Colonic mucosa (tissue), 4 donors: Measurements from ENCODE around the gene GPC2. TPM values are rescaled to one million over a fixed set of nuclear protein-coding genes. Genes with fewer than 3 reads are reported as not detected.

Experiments used
- DNase-seq: peaks from one replicate; pipeline ENCODE4 v3.0.0-alpha.2; 2020
- H3K27ac ChIP-seq: fragments of 200-600 bp; one replicate; pipeline ENCODE4 v1.8.0; 2021
- H3K27me3 ChIP-seq: fragments of 200-600 bp; one replicate; pipeline ENCODE4 v1.8.0; 2021
- H3K36me3 ChIP-seq: fragments of 200-600 bp; one replicate; pipeline ENCODE4 v1.8.0; 2021
- H3K4me1 ChIP-seq: fragments of 200-600 bp; one replicate; pipeline ENCODE4 v1.8.0; 2021; ENCODE audit warnings: mild to moderate bottlenecking
- H3K4me3 ChIP-seq: fragments of 200-600 bp; one replicate; pipeline ENCODE4 v1.8.0; 2021
- H3K9ac ChIP-seq, 2 donors: one replicate each; pipeline ENCODE4 v1.7.0; 2013; ENCODE audit warnings: control low read depth in 2 of 2, low read depth in 2 of 2, low read length in 2 of 2
- H3K9me3 ChIP-seq: fragments of 200-600 bp; one replicate; pipeline ENCODE4 v1.8.0; 2021
- CTCF ChIP-seq: fragments of 200-600 bp; IDR thresholded peaks from one replicate; pipeline ENCODE4 v1.8.0; 2022; ENCODE audit warnings: antibody characterized with exemption, mild to moderate bottlenecking
- intact Hi-C: fragments of 100-400 bp; cut with DNase I; formaldehyde crosslinking; loops from one replicate; pipeline ENCODE4 v1.14.1; 2022
- total RNA-seq, 2 donors: library from RNA; stranded (reverse); fragmentation: NEBNext Ultra II Directional in 1 of 2; extraction: Animal tissue kit (Norgen Biotek cat#: 25700) in 1 of 2; gene quantifications; one replicate each; pipeline ENCODE4 v1.2.1, GENCODE V29; 2021
- donor health status: healthy.
- donor health status: DM: no; HTN: no; CAD: no.
- donor health status: DM: no; HTN: no; CAD: no.

GPC2 gene
- total RNA-seq, 2 donors from 2014 or later = 4.0 to 7.6 TPM

- no peak overlapping the region for H3K27ac ChIP-seq
- H3K4me3 ChIP-seq = no peak overlapping the region
- H3K36me3 ChIP-seq = no peaks in the 10 kb centered on the region
- H3K9ac ChIP-seq = peak overlapping the region in 1 of 2 donors; percentile 78
- TF ChIP-seq CTCF = no peak
- H3K9me3 ChIP-seq = no peaks in the 10 kb centered on the region
- no peaks in the 10 kb centered on the region for H3K4me1 ChIP-seq
- intact Hi-C loops = no loop called here
- H3K27me3 ChIP-seq = peaks cover 10% of the 10 kb centered on the region
- no peak for DNase-seq
Observed at GRCh38 chr7:100166970-100167911, 9.9 kb downstream of the GPC2 start.

GRCh38 chr7:100166317-100166940 is 10.8 kb downstream of the GPC2 start:
- Histone ChIP-seq H3K4me1 (no peaks in the 10 kb centered on the region), H3K27ac (no peak overlapping the region), H3K9me3 (no peaks in the 10 kb centered on the region), H3K36me3 (no peaks in the 10 kb centered on the region), H3K4me3 (no peak overlapping the region), H3K9ac (no peak overlapping the region), H3K27me3 (peaks cover 2% of the 10 kb centered on the region)
- intact Hi-C loops = no loop called here
- no peak for DNase-seq
- no peak for TF ChIP-seq CTCF

- Histone ChIP-seq H3K27me3 (no peaks in the 10 kb centered on the region), H3K9me3 (no peaks in the 10 kb centered on the region), H3K36me3 (no peaks in the 10 kb centered on the region), H3K4me3 (no peak overlapping the region), H3K4me1 (no peaks in the 10 kb centered on the region), H3K27ac (no peak overlapping the region), H3K9ac (peak overlapping the region in 1 of 2 donors; percentile 63)
- intact Hi-C loops = no loop called here
- DNase-seq = no peak
- no peak for TF ChIP-seq CTCF
Observed at GRCh38 chr7:100163871-100164270, 13.3 kb downstream of the GPC2 start.

GRCh38 chr7:100163006-100163531 is 14.1 kb downstream of the GPC2 start:
- intact Hi-C loops = no loop called here
- Histone ChIP-seq H3K27ac (peak overlapping the region; percentile 37), H3K36me3 (no peaks in the 10 kb centered on the region), H3K27me3 (no peaks in the 10 kb centered on the region), H3K4me3 (no peak overlapping the region), H3K9ac (peak overlapping the region in 1 of 2 donors; percentile 63), H3K9me3 (no peaks in the 10 kb centered on the region), H3K4me1 (no peaks in the 10 kb centered on the region)
- DNase-seq = peak; percentile 85
- no peak for TF ChIP-seq CTCF

GRCh38 chr7:100160067-100160466 is 17.1 kb downstream of the GPC2 start:
- TF ChIP-seq CTCF = no peak
- no peak for DNase-seq

More at GRCh38 chr7:100160067-100160466, 17.1 kb downstream of the GPC2 start:
- H3K36me3 ChIP-seq = no peaks in the 10 kb centered on the region
- peaks cover 20% of the 10 kb centered on the region for H3K4me1 ChIP-seq
- intact Hi-C loops = no loop called here
- peak overlapping the region in 1 of 2 donors; percentile 31 for H3K9ac ChIP-seq
- H3K4me3 ChIP-seq = no peak overlapping the region
- no peaks in the 10 kb centered on the region for H3K27me3 ChIP-seq
- no peak overlapping the region for H3K27ac ChIP-seq
- H3K9me3 ChIP-seq = no peaks in the 10 kb centered on the region
